Transverse colon (tissue), 4 donors: ENCODE measurements around the gene CRLF1.

Source experiments
- CTCF ChIP-seq, 5 experiments: fragments of 200-600 bp in 3 of 5; fragments of 450-650 bp in 2 of 5; sonication (generic) in 3 of 5; IDR thresholded peaks; 1 replicate in 2 of 5; 2 replicates in 3 of 5; pipeline ENCODE4 v1.5.1; 2016 to 2017; ENCODE audit warnings: antibody characterized with exemption in 5 of 5, inconsistent platforms in 3 of 5, mild to moderate bottlenecking in 2 of 5, moderate library complexity in 1 of 5
- EP300 ChIP-seq: sonication (generic); formaldehyde crosslinking; IDR thresholded peaks from one replicate; pipeline ENCODE4 v1.6.1; 2017; ENCODE audit warnings: antibody characterized with exemption, low read depth
- POLR2A ChIP-seq: fragments of 450-650 bp; IDR thresholded peaks from one replicate; pipeline ENCODE4 v1.6.1; 2016; ENCODE audit warnings: antibody characterized with exemption, mild to moderate bottlenecking, moderate library complexity
- POLR2AphosphoS5 ChIP-seq, 3 donors: sonication (generic); formaldehyde crosslinking; IDR thresholded peaks; one replicate each; pipeline ENCODE4 v1.6.1; 2016; ENCODE audit warnings: antibody characterized with exemption in 3 of 3

- TF ChIP-seq POLR2AphosphoS5 (IDR thresholded peaks at IDR 0.05) (no peak), CTCF (IDR thresholded peaks at IDR 0.05) (no peak), EP300 (no peak), POLR2A (no peak)
Measured at GRCh38 chr19:18655173-18655844, 48.7 kb upstream of the CRLF1 start.
